ENCODE measurements around the gene CPXM2. TPM values are rescaled to one million over a fixed set of nuclear protein-coding genes. Genes with fewer than 3 reads are reported as not detected.

The CPXM2 gene
- total RNA-seq, 1 experiment from 2014 or later = not detected

DNA sequence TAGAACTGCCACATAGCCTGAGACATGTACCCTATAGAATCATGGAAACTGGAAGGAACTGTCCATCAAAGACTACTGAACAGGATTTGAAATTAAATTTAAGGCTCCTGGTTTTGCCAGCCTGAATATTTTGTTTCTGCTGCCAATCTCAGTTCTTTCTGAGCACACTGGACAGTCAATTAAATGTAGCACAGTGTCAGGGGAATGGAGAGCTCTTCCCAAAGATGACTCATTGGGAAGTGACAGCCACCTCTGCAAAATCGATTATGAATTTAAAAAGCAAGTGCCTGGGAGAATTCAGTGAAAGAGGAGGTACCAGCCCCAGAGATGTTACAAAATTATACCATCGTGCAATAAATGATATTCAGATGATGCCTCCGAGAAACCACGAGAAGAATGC is 47.8 kb downstream of the CPXM2 start:
- BruUV-seq (replicated peaks) = no TSS peak
- no peaks in the 10 kb centered on the region for H3K79me2 ChIP-seq (ENCODE audit: low read length)
- H3K9me3 ChIP-seq (ENCODE audit: low read length) = no peaks in the 10 kb centered on the region
- H3K4me3 ChIP-seq (ENCODE audit: low read length) = no peak overlapping the region
- DNase-seq (no peak), ATAC-seq (no peak)
- intact Hi-C loops (cut with micrococcal nuclease) = no loop called here
- no peak overlapping the region for H3K9ac ChIP-seq (ENCODE audit: low read length)
- H3K36me3 ChIP-seq (ENCODE audit: low read depth, low read length) = no peaks in the 10 kb centered on the region
- H2AFZ ChIP-seq (ENCODE audit: low read length) = no peak overlapping the region
- no peaks in the 10 kb centered on the region for H3K9me2 ChIP-seq (replicated peaks; ENCODE audit: low read length)
- TF ChIP-seq EZH2 (IDR thresholded peaks at IDR 0.05; ENCODE audit: low read length, unreplicated experiment) (no peak), CTCF (conservative IDR thresholded peaks at IDR 0.05; ENCODE audit: low read depth, low read length) (no peak), EZH2phosphoT487 (IDR thresholded peaks at IDR 0.05; ENCODE audit: borderline replicate concordance, low read length) (no peak)
- no peaks in the 10 kb centered on the region for H4K20me1 ChIP-seq (ENCODE audit: low read length)
- H3K4me2 ChIP-seq (ENCODE audit: low read length) = no peak overlapping the region
- CTCF ChIA-PET = no interaction called here
- H3K4me1 ChIP-seq (ENCODE audit: insufficient read depth, low read length) = no peaks in the 10 kb centered on the region
- H3K27ac ChIP-seq (ENCODE audit: low read length) = no peak overlapping the region
- no peaks in the 10 kb centered on the region for H3F3A ChIP-seq (ENCODE audit: low read length, unreplicated experiment)
- peaks cover 45% of the 10 kb centered on the region for H3K27me3 ChIP-seq (ENCODE audit: low read length)
- POLR2A ChIA-PET (ENCODE audit: unreplicated experiment) = no interaction called here

- Histone ChIP-seq H4K20me1 (ENCODE audit: low read length) (no peaks in the 10 kb centered on the region), H3K27me3 (ENCODE audit: low read length) (peaks cover 55% of the 10 kb centered on the region), H3F3A (ENCODE audit: low read length, unreplicated experiment) (no peaks in the 10 kb centered on the region), H3K9me2 (replicated peaks; ENCODE audit: low read length) (no peaks in the 10 kb centered on the region), H2AFZ (ENCODE audit: low read length) (no peak overlapping the region), H3K9ac (ENCODE audit: low read length) (no peak overlapping the region), H3K27ac (ENCODE audit: low read length) (no peak overlapping the region), H3K9me3 (ENCODE audit: low read length) (no peaks in the 10 kb centered on the region), H3K36me3 (ENCODE audit: low read depth, low read length) (no peaks in the 10 kb centered on the region), H3K4me3 (ENCODE audit: low read length) (no peak overlapping the region), H3K79me2 (ENCODE audit: low read length) (no peaks in the 10 kb centered on the region), H3K4me2 (ENCODE audit: low read length) (no peak overlapping the region), H3K4me1 (ENCODE audit: insufficient read depth, low read length) (no peaks in the 10 kb centered on the region)
- intact Hi-C loops (cut with micrococcal nuclease) = no loop called here
- POLR2A ChIA-PET (ENCODE audit: unreplicated experiment) = no interaction called here
- ATAC-seq = no peak
- TF ChIP-seq CTCF (conservative IDR thresholded peaks at IDR 0.05; ENCODE audit: low read depth, low read length) (no peak), EZH2 (IDR thresholded peaks at IDR 0.05; ENCODE audit: low read length, unreplicated experiment) (no peak), EZH2phosphoT487 (IDR thresholded peaks at IDR 0.05; ENCODE audit: borderline replicate concordance, low read length) (no peak)
- no peak for DNase-seq
- BruUV-seq (replicated peaks) = no TSS peak
- CTCF ChIA-PET = no interaction called here
Measured at GRCh38 chr10:123842692-123843385, 48.8 kb downstream of the CPXM2 start.

- TF ChIP-seq EZH2phosphoT487 (IDR thresholded peaks at IDR 0.05; ENCODE audit: borderline replicate concordance, low read length) = no peak
- no peak for TF ChIP-seq CTCF (conservative IDR thresholded peaks at IDR 0.05; ENCODE audit: low read depth, low read length)
- TF ChIP-seq EZH2 (IDR thresholded peaks at IDR 0.05; ENCODE audit: low read length, unreplicated experiment) = no peak
- H3K36me3 ChIP-seq (ENCODE audit: low read depth, low read length) = no peaks in the 10 kb centered on the region
- intact Hi-C loops (cut with micrococcal nuclease) = no loop called here
- no peak overlapping the region for H3K4me2 ChIP-seq (ENCODE audit: low read length)
- H3K9ac ChIP-seq (ENCODE audit: low read length) = no peak overlapping the region
- ATAC-seq = no peak
- no peaks in the 10 kb centered on the region for H3K9me3 ChIP-seq (ENCODE audit: low read length)
- no peaks in the 10 kb centered on the region for H4K20me1 ChIP-seq (ENCODE audit: low read length)
- CTCF ChIA-PET = no interaction called here
- BruUV-seq (replicated peaks) = no TSS peak
- no peak overlapping the region for H3K4me3 ChIP-seq (ENCODE audit: low read length)
- peaks cover 64% of the 10 kb centered on the region for H3K27me3 ChIP-seq (ENCODE audit: low read length)
- POLR2A ChIA-PET (ENCODE audit: unreplicated experiment) = no interaction called here
- no peak overlapping the region for H3K27ac ChIP-seq (ENCODE audit: low read length)
- no peaks in the 10 kb centered on the region for H3K79me2 ChIP-seq (ENCODE audit: low read length)
- DNase-seq = no peak
- H3K9me2 ChIP-seq (replicated peaks; ENCODE audit: low read length) = no peaks in the 10 kb centered on the region
- no peak overlapping the region for H2AFZ ChIP-seq (ENCODE audit: low read length)
- H3F3A ChIP-seq (ENCODE audit: low read length, unreplicated experiment) = no peaks in the 10 kb centered on the region
- H3K4me1 ChIP-seq (ENCODE audit: insufficient read depth, low read length) = no peaks in the 10 kb centered on the region
Measured at GRCh38 chr10:123841560-123841959, 50.0 kb downstream of the CPXM2 start.
